Measurements from ENCODE around the gene DENND5B.

DENND5B gene

DNA sequence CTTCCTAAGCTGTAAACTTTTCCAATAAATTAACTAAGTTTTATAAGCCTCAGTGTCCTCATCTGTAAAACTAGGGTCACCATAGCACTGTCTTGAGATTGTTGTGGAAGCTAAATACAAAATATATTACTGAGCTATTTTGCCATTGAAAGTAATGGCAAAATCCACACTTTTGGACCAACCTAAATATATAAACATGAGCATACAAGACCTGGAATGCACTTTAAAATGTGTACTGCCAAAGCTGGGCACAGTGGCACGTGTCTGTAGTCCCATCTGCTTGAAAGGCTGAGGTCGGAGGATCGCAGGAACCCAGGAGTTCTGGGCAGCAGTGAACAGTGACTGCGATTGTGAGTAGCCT is 235.2 kb downstream of the DENND5B start:
- FAIRE-seq (no peak), DNase-seq (ENCODE audit: extremely low spot score, insufficient read length, low read depth) (no peak)

- FAIRE-seq (no peak), DNase-seq (ENCODE audit: extremely low spot score, insufficient read length, low read depth) (no peak)
These were observed 236.9 kb downstream of the DENND5B start for GRCh38 chr12:31353750-31354708.

- DNase-seq (ENCODE audit: extremely low spot score, insufficient read length, low read depth) (no peak), FAIRE-seq (no peak)
These were observed 244.7 kb downstream of the DENND5B start for GRCh38 chr12:31346267-31346666.

- DNase-seq (ENCODE audit: extremely low spot score, insufficient read length, low read depth), result no peak
- no peak for FAIRE-seq
These were observed 247.8 kb downstream of the DENND5B start for GRCh38 chr12:31343139-31343538.

DNA sequence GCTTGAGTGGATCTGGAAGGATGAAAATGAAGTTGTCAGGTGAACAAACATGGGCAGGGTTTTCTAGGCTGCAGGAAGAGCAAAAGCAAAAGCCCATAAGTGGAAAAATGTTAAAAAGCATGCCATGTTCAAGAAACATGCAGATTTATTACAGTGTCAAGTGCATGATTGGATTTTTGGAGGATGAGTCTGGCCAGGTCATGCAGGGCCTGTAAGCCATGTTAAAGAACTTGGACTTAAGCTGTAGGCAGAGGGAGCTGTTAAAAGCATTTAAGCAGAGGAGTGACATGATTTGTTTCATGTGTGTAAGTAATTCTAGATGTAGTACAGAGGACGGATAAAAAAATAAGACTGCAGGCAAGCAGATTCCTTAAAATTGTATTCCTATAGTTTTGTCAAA is 248.7 kb downstream of the DENND5B start:
- FAIRE-seq, result no peak
- no peak for DNase-seq (ENCODE audit: extremely low spot score, insufficient read length, low read depth)

GRCh38 chr12:31339831-31340622 is 250.9 kb downstream of the DENND5B start:
- no peak for DNase-seq (ENCODE audit: extremely low spot score, insufficient read length, low read depth)
- no peak for FAIRE-seq

DNA sequence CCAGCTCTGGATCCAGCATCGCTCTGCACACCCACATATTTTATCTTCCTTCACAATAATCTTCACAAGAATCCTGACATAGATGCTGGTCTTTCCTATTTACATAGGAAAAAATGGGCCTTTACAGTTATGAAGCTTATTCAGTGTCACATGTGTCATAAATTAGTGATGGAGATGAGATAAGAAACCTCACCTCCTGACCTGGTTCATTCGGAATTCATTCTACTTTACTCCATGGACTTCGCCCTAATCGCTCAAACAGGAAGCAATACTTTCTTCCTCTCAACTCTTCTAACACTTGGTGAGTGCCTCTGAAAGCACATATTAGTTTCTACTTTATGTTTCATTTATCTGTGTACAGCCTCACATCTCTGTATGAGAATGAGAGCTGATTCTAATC is 253.0 kb downstream of the DENND5B start:
- FAIRE-seq (no peak), DNase-seq (ENCODE audit: extremely low spot score, insufficient read length, low read depth) (no peak)
